Tibial artery (tissue), 4 donors: ENCODE results near the gene RNU6-8.

Experiments used
- DNase-seq, 2 donors: peaks; one replicate each; pipeline ENCODE4 v3.0.0-alpha.2; 2019
- H3K27ac ChIP-seq, 2 donors: fragments of 200-600 bp; sonication (generic) in 1 of 2; 1 replicate in 1 of 2; 2 replicates in 1 of 2; pipeline ENCODE4 v1.5.1; 2018 to 2019; ENCODE audit warnings: mild to moderate bottlenecking in 1 of 2
- H3K27me3 ChIP-seq, 2 donors: fragments of 200-600 bp; sonication (generic) in 1 of 2; one replicate each; pipeline versions ENCODE4 v1.5.1 to v1.6.0; 2016 to 2019
- H3K36me3 ChIP-seq, 3 donors: fragments of 200-600 bp; sonication (generic) in 2 of 3; one replicate each; pipeline ENCODE4 v1.5.1; 2016 to 2019; ENCODE audit warnings: mild to moderate bottlenecking in 2 of 3
- H3K4me1 ChIP-seq, 4 donors: fragments of 200-600 bp; sonication (generic) in 2 of 4; 1 replicate in 3 of 4; 2 replicates in 1 of 4; pipeline ENCODE4 v1.5.1; 2016 to 2019
- H3K4me3 ChIP-seq, 2 donors: fragments of 200-600 bp; sonication (generic) in 1 of 2; 1 replicate in 1 of 2; 2 replicates in 1 of 2; pipeline ENCODE4 v1.5.1; 2018 to 2019; ENCODE audit warnings: mild to moderate bottlenecking in 2 of 2
- H3K9me3 ChIP-seq, 3 donors: fragments of 200-600 bp; sonication (generic) in 1 of 3; one replicate each; pipeline ENCODE4 v1.5.1; 2016 to 2019
- intact Hi-C: fragments of 100-400 bp; cut with DNase I; formaldehyde crosslinking; loops from one replicate; pipeline ENCODE4 v1.15.0; 2023; ENCODE audit warnings: low total_unique reads
- TF ChIP-seq, protein P1 (sequence below), 2 experiments: fragments of 200-600 bp in 1 of 2; fragments of 450-650 bp in 1 of 2; IDR thresholded peaks; one replicate each; pipeline ENCODE4 v1.5.1; 2017 to 2019; ENCODE audit warnings: antibody characterized with exemption in 2 of 2, mild to moderate bottlenecking in 1 of 2, moderate library complexity in 1 of 2

RNU6-8 gene

DNA sequence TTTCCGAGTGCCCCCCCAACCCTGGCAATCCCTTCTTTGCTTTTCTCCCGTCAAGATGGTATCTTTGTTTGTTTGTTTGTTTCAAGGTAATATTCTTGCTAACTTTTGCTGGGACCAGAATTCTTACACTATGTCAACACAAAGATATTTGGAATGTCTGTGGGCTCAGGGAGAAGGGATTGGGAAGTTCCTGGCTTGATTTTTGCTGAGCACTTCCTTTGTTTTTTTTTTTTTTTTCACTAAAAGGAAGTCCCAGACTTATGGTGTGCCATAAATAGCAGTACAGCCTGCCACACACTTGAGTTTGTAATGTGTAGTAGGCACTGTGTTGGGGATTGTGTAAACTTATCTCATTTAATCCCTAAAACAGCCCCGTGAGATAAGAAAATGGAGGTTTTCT lies 12.4 kb downstream of the RNU6-8 start:
- TF ChIP-seq, protein P1, sequence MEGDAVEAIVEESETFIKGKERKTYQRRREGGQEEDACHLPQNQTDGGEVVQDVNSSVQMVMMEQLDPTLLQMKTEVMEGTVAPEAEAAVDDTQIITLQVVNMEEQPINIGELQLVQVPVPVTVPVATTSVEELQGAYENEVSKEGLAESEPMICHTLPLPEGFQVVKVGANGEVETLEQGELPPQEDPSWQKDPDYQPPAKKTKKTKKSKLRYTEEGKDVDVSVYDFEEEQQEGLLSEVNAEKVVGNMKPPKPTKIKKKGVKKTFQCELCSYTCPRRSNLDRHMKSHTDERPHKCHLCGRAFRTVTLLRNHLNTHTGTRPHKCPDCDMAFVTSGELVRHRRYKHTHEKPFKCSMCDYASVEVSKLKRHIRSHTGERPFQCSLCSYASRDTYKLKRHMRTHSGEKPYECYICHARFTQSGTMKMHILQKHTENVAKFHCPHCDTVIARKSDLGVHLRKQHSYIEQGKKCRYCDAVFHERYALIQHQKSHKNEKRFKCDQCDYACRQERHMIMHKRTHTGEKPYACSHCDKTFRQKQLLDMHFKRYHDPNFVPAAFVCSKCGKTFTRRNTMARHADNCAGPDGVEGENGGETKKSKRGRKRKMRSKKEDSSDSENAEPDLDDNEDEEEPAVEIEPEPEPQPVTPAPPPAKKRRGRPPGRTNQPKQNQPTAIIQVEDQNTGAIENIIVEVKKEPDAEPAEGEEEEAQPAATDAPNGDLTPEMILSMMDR (IDR thresholded peaks at IDR 0.05): no peak
- Histone ChIP-seq H3K4me1 (no peaks in the 10 kb centered on the region), H3K36me3 (no peaks in the 10 kb centered on the region), H3K9me3 (no peaks in the 10 kb centered on the region), H3K27me3 (no peaks in the 10 kb centered on the region), H3K27ac (no peak overlapping the region), H3K4me3 (no peak overlapping the region)
- intact Hi-C loops: no loop called here
- no peak for DNase-seq

DNA sequence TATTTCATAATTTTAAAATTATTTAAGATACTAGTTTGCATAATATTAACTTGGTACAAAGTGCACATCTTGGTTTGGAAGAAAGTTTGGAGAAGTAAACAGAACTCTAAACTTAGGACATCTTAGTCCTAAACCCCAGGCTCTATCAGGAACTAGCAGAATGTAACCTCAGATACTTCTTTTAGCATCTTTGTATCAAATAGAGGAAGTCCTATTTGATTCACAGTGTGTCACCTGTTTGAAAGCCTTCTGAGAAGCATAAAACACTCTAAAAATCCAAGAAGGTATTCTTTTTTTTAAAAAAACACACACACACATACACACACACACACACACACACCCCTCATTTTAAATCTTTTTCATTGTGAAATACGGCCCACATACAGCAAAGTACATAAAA lies 13.3 kb downstream of the RNU6-8 start:
- TF ChIP-seq, protein P1 (IDR thresholded peaks at IDR 0.05): no peak
- no peaks in the 10 kb centered on the region for H3K36me3 ChIP-seq
- H3K4me3 ChIP-seq: no peak overlapping the region
- H3K27me3 ChIP-seq: no peaks in the 10 kb centered on the region
- no peaks in the 10 kb centered on the region for H3K4me1 ChIP-seq
- DNase-seq: no peak
- intact Hi-C loops: no loop called here
- H3K9me3 ChIP-seq: peaks cover 0 to 6% (median 3%) of the 10 kb centered on the region in 3 donors
- H3K27ac ChIP-seq: no peak overlapping the region

DNA sequence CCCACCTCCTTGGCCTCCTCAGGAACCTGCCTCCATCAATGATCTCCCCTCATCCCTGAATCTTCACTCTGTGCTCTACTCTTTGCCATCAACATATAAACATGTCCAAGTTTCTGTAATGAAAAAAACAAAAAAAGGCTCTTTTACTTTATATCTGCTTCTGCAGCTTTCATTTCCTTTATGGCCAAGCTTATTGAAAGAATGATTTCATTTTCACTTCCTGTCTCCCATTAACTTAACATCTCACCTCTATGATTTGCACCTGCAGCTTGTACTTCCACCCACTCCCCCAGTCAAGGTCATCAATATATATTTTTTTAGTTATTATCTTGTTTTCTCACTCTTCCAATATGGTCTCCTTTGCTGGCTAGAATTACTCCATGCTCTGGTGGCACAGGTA lies 16.8 kb downstream of the RNU6-8 start:
- intact Hi-C loops: no loop called here
- no peaks in the 10 kb centered on the region for H3K36me3 ChIP-seq
- H3K27ac ChIP-seq: no peak overlapping the region
- no peaks in the 10 kb centered on the region for H3K4me1 ChIP-seq
- no peak overlapping the region for H3K4me3 ChIP-seq
- TF ChIP-seq, protein P1 (IDR thresholded peaks at IDR 0.05): no peak
- no peaks in the 10 kb centered on the region for H3K27me3 ChIP-seq
- DNase-seq: no peak
- peaks cover 0 to 6% (median 3%) of the 10 kb centered on the region in 3 donors for H3K9me3 ChIP-seq

DNA sequence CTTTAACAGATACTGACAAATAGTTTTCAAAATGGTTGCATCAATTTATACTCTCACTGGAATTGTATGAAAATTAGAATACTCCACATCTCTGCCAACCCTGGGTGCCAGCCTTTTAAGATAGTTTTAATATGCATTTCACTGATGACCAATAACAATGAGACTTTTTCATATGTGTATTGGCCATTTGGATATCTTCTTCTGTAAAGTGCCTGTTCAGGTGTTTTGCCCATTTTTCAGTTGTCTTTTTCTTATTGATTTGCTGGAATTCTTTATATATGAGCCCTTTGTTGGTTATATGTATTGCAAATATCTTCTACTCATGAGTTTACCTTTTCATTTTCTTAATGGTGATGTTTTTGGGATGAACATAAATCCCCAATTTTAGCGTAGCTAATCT lies 18.0 kb downstream of the RNU6-8 start:
- no peak for DNase-seq
- Histone ChIP-seq H3K9me3 (peaks cover 0 to 6% (median 3%) of the 10 kb centered on the region in 3 donors), H3K4me3 (no peak overlapping the region), H3K27ac (no peak overlapping the region), H3K27me3 (no peaks in the 10 kb centered on the region), H3K4me1 (no peaks in the 10 kb centered on the region), H3K36me3 (no peaks in the 10 kb centered on the region)
- intact Hi-C loops: no loop called here
- TF ChIP-seq, protein P1 (IDR thresholded peaks at IDR 0.05): no peak

DNA sequence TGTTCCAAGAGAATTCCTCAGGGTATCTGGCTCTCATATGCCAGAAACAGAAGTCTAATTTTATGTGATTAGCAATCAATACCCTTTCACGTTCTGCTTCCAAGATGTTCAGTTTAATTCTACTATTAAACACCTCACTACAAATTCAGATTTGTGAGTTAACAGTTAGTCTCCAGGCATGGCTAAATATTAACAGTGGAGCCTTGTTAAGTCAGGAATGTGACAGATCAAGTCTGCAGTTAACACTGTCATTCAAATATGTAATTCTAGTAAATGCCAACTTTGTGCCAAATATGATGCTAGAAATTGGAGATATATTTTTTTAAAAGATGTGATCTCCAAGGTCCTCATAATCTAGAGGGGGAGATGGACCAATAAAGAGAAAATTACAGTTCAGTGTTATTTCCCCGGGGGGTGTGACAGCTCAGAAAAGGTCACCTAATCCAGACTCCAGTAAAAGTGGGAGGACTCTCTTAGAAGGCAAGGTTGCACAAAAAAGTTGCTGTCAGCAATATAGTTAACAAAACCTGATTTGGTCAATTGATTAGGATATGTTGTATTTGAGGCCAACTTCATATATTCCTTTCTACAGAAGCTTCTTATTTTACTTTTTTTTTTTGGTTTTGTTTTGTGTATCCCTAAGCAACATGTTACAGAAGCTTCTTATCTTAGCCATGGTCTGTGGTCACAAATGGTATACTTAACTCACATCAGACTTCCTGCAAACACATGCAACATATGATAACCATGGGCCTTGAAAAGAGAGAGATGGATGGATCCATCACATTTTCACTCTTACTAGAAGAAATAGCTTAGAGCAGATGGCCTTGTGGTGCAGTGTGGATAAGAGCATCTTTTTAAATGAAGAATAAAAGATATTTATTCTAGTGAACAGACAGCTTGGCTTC lies 19.7 kb downstream of the RNU6-8 start:
- Histone ChIP-seq H3K36me3 (no peaks in the 10 kb centered on the region), H3K27me3 (no peaks in the 10 kb centered on the region), H3K4me3 (no peak overlapping the region), H3K27ac (no peak overlapping the region), H3K9me3 (peaks cover 0 to 7% (median 6%) of the 10 kb centered on the region in 3 donors), H3K4me1 (no peaks in the 10 kb centered on the region)
- no peak for DNase-seq
- intact Hi-C loops: no loop called here
- TF ChIP-seq, protein P1 (IDR thresholded peaks at IDR 0.05): no peak
